NCI-H510A treated with DMSO at 0.1 percent for 48 hours (cell line): ENCODE measurements around the gene CLEC2D.
"Not testable (repeated sequence)": the region's sequence is repeated elsewhere in the genome, so short reads cannot be mapped to it uniquely, and the experiment has no call there.

Experiments used
- DNase-seq: peaks from one replicate; lab custom pipeline; 2025; lab: John Stamatoyannopoulos, UW

The CLEC2D gene

GRCh38 chr12:9660046-9660445, 9.5 kb upstream of the CLEC2D start:
- DNase-seq, result no peak

- no peak for DNase-seq
Measured at GRCh38 chr12:9661720-9662119, 7.8 kb upstream of the CLEC2D start.

- no peak for DNase-seq
Measured at GRCh38 chr12:9662488-9662887, 7.0 kb upstream of the CLEC2D start.

- DNase-seq, result no peak
Measured at GRCh38 chr12:9667403-9668160, 1.9 kb upstream of the CLEC2D start.

- no peak for DNase-seq
Measured at GRCh38 chr12:9668161-9669018, 1.1 kb upstream of the CLEC2D start.

- DNase-seq, result no peak
Measured at GRCh38 chr12:9669019-9669326, 540 bp upstream of the CLEC2D start.

GRCh38 chr12:9672340-9672739, 2.8 kb downstream of the CLEC2D start:
- not testable (repeated sequence) for DNase-seq

GRCh38 chr12:9673404-9674225, 4.1 kb downstream of the CLEC2D start:
- no peak for DNase-seq

GRCh38 chr12:9674226-9674590, 4.7 kb downstream of the CLEC2D start:
- DNase-seq, result no peak

- not testable (repeated sequence) for DNase-seq
Measured at GRCh38 chr12:9682508-9682907, 13.0 kb downstream of the CLEC2D start.

GRCh38 chr12:9682949-9683348, 13.4 kb downstream of the CLEC2D start:
- DNase-seq, result not testable (repeated sequence)

GRCh38 chr12:9685366-9685765, 15.9 kb downstream of the CLEC2D start:
- not testable (repeated sequence) for DNase-seq

- no peak for DNase-seq
Measured at GRCh38 chr12:9685915-9686314, 16.4 kb downstream of the CLEC2D start.

GRCh38 chr12:9687228-9687627, 17.7 kb downstream of the CLEC2D start:
- no peak for DNase-seq

GRCh38 chr12:9692909-9693308, 23.4 kb downstream of the CLEC2D start:
- no peak for DNase-seq

- DNase-seq, result no peak
Measured at GRCh38 chr12:9694241-9694640, 24.7 kb downstream of the CLEC2D start.

- not testable (repeated sequence) for DNase-seq
Measured at GRCh38 chr12:9695150-9695549, 25.6 kb downstream of the CLEC2D start.

- not testable (repeated sequence) for DNase-seq
Measured at GRCh38 chr12:9695661-9696060, 26.1 kb downstream of the CLEC2D start.

GRCh38 chr12:9697619-9698018, 28.1 kb downstream of the CLEC2D start:
- no peak for DNase-seq

GRCh38 chr12:9698681-9699080, 29.2 kb downstream of the CLEC2D start:
- no peak for DNase-seq

GRCh38 chr12:9699269-9699897, 29.9 kb downstream of the CLEC2D start:
- no peak for DNase-seq
